ENCODE data around the gene C13orf46. TPM values are rescaled to one million over a fixed set of nuclear protein-coding genes. Genes with fewer than 3 reads are reported as not detected.
A peak's percentile ranks its signal among the peaks of the same experiment; 100 is the strongest.
"Not testable (repeated sequence)": the region's sequence is repeated elsewhere in the genome, so short reads cannot be mapped to it uniquely, and the experiment has no call there.

The C13orf46 gene
- total and polyA plus RNA-seq, 8 donors: 2.9 to 23.1 (median 10.6) TPM

DNA sequence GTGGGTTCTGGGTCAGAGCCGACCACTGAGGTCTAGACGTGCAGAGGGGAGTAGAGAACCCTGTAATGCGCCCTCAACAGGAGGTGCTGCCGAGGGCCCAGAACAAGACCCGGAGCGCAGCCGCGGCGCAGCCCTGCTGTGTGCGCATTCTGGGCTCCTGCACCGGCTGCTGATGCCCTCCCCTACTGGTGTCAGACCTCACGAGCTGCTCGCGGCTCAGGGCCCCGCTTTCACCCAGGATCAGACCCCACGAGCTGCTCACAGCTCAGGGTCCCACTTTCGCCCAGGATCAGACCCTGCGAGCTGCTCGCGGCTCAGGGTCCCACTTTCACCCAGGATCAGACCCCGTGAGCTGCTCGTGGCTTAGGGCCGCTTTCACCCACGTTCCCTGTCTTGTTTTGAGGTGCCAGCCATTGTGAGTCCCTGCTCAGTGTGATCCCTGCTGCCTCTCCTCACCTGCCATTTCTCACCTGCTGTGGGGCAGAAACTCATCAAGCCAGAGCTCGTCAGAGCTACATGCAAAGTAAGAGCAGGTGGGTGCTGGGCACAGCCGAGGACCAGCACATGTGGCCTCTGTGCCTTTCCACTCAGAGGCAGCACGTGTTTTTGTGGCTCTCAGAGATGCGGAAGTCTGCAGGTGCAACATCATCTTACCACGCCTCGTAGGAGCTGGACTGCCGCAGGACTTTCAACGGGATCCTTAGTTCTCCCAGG is 47.0 kb upstream of the C13orf46 start:
- Histone ChIP-seq H3K4me1 (no peaks in the 10 kb centered on the region), H3K4me3 (no peak overlapping the region), H3K27me3 (no peaks in the 10 kb centered on the region), H3K36me3 (no peaks in the 10 kb centered on the region), H3K27ac (no peak overlapping the region), H3K9me3 (no peaks in the 10 kb centered on the region)
- FAIRE-seq (no peak), DNase-seq (peak in 1 of 6 donors; percentile 43), ATAC-seq (no peak)
- TF ChIP-seq, protein P1, sequence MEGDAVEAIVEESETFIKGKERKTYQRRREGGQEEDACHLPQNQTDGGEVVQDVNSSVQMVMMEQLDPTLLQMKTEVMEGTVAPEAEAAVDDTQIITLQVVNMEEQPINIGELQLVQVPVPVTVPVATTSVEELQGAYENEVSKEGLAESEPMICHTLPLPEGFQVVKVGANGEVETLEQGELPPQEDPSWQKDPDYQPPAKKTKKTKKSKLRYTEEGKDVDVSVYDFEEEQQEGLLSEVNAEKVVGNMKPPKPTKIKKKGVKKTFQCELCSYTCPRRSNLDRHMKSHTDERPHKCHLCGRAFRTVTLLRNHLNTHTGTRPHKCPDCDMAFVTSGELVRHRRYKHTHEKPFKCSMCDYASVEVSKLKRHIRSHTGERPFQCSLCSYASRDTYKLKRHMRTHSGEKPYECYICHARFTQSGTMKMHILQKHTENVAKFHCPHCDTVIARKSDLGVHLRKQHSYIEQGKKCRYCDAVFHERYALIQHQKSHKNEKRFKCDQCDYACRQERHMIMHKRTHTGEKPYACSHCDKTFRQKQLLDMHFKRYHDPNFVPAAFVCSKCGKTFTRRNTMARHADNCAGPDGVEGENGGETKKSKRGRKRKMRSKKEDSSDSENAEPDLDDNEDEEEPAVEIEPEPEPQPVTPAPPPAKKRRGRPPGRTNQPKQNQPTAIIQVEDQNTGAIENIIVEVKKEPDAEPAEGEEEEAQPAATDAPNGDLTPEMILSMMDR (IDR thresholded peaks at IDR 0.05): no peak
- intact Hi-C loops (cut with DNase I): no loop called here
- WGBS, 2 donors: 94 to 97% methylated on average over 32 of the region's 32 CpGs

DNA sequence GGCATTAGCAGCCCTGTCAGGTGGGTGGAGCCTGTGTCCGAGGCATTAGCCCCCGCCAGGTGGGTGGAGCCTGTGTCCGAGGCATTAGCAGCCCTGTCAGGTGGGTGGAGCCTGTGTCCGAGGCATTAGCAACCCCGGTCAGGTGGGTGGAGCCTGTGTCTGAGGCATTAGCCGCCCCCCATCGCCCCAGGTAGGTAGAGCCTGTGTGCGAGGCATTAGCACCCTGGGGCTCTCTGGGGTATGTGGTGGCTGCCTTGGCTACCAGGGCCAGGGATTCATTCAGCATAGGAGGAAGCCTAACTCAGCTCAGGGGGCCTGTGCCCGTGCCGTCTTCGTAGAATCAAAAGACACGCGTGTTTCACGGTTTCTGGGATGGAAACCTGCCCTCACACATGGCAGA is 46.3 kb upstream of the C13orf46 start:
- ATAC-seq; H3K27ac ChIP-seq; H3K4me3 ChIP-seq; H3K27me3 ChIP-seq; H3K36me3 ChIP-seq; FAIRE-seq; H3K4me1 ChIP-seq; intact Hi-C loops (cut with DNase I); H3K9me3 ChIP-seq: not testable (repeated sequence)
- DNase-seq: peak in 1 of 6 donors; percentile 39
- 93 to 95% methylated on average over 11 to 14 of the region's 14 CpGs for WGBS, 2 donors

DNA sequence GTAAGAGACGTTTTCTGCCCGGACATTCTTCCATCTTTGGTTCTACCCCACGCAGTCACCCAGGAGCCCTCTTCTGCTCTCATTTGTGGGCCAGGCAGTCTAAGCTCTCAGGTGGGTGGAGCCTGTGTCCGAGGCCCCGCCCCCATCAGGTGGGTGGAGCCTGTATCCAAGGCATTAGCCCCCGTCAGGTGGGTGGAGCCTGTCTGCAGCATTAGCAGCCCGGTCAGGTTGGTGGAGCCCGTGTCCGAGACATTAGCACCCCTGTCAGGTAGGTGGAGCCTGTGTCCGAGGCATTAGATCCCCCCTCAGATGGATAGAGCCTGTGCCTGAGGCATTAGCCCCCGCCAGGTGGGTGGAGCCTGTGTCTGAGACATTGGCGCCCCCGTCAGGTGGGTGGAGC is 45.5 kb upstream of the C13orf46 start:
- Histone ChIP-seq H3K27me3 (no peaks in the 10 kb centered on the region), H3K27ac (no peak overlapping the region), H3K9me3 (no peaks in the 10 kb centered on the region), H3K36me3 (no peaks in the 10 kb centered on the region), H3K4me3 (no peak overlapping the region), H3K4me1 (no peaks in the 10 kb centered on the region)
- WGBS, 2 donors: 81 to 85% methylated on average over 13 of the region's 13 CpGs
- TF ChIP-seq, protein P1 (IDR thresholded peaks at IDR 0.05): no peak
- DNase-seq (no peak), ATAC-seq (no peak), FAIRE-seq (no peak)
- intact Hi-C loops (cut with DNase I): no loop called here

DNA sequence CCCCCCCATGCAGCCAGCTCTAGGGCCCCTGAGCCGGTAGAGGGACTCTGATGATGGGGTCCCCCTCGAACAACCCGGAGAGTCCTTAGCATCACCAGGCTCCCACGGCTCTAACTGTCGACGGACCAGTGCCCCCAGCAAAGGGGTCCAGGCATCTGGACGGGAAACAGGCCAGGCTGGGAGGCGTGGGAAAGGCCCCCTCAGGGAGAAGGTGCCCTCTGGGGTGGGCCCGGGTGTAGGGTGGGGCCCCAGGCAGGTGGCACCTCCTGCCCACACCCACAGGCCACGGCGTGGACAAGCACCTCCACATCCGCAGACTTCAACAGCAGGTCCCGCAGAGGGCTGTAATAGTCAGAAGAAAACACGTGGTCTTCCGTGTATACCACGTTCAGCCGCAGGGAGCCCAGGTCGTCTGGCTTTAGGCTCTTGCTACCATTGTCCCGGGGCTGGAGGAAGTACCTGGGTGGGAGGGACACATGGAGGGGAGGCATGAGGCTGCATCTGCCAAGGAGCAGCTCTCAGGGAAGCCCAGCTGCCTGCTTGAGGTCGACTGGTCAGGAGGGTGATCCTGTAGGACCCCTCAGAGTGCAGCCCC is 44.7 kb upstream of the C13orf46 start:
- no peak overlapping the region for H3K27ac ChIP-seq
- DNase-seq (peak in 1 of 6 donors; percentile 67), FAIRE-seq (no peak), ATAC-seq (no peak)
- no peaks in the 10 kb centered on the region for H3K9me3 ChIP-seq
- H3K4me1 ChIP-seq: no peaks in the 10 kb centered on the region
- H3K27me3 ChIP-seq: no peaks in the 10 kb centered on the region
- 89% methylated on average over 20 of the region's 20 CpGs for WGBS, 2 donors
- no peaks in the 10 kb centered on the region for H3K36me3 ChIP-seq
- H3K4me3 ChIP-seq: no peak overlapping the region
- intact Hi-C loops (cut with DNase I): no loop called here
- TF ChIP-seq, protein P1 (IDR thresholded peaks at IDR 0.05): no peak

DNA sequence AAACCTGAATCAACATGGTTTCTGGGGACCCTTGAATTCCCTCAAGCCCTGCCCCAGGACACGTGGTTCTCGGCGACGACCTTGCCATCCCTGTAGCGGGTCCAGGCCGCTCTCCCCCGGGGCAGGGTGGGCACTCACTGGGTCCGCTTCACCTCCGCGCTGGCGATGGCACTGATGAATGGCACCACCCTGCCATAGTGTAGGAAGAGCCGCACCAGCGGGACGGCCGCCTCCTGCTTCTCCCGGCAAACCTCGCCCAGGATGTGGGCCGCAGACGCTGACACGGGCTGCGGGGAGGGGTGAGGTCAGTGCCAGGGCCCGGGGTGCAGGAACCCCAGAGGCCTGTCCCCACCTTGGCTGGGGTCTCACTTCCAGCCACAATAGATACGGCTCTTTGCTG is 44.1 kb upstream of the C13orf46 start:
- intact Hi-C loops (cut with DNase I): no loop called here
- WGBS, 2 donors: 93 to 94% methylated on average over 23 of the region's 23 CpGs
- Histone ChIP-seq H3K36me3 (no peaks in the 10 kb centered on the region), H3K27ac (no peak overlapping the region), H3K4me1 (no peaks in the 10 kb centered on the region), H3K9me3 (no peaks in the 10 kb centered on the region), H3K4me3 (no peak overlapping the region), H3K27me3 (no peaks in the 10 kb centered on the region)
- no peak for ATAC-seq
- peak in 2 of 6 donors; percentile 22 to 45 for DNase-seq
- no peak for FAIRE-seq
- TF ChIP-seq, protein P1 (IDR thresholded peaks at IDR 0.05): no peak
